ENCODE measurements around the gene PTPRD.

The PTPRD gene

GRCh38 chr9:10237584-10237983, 375.2 kb downstream of the PTPRD start:
- Histone ChIP-seq H3K4me1 (ENCODE audit: control insufficient read depth, insufficient read depth, low read length) (no peaks in the 10 kb centered on the region), H3K9ac (ENCODE audit: low read length) (no peak overlapping the region), H3K36me3 (ENCODE audit: control insufficient read depth, insufficient read depth, low read length, severe bottlenecking) (no peaks in the 10 kb centered on the region), H3K4me3 (ENCODE audit: low read length) (no peak overlapping the region), H3K27me3 (replicated peaks; ENCODE audit: control insufficient read depth, insufficient read depth, low read length) (no peaks in the 10 kb centered on the region), H3K9me3 (ENCODE audit: control insufficient read depth, low read length) (no peaks in the 10 kb centered on the region)
- DNase-seq (ENCODE audit: low read depth), result no peak

- DNase-seq (ENCODE audit: low read depth), result no peak
Observed at GRCh38 chr9:10236161-10236560, 376.6 kb downstream of the PTPRD start.

GRCh38 chr9:10235376-10235775, 377.4 kb downstream of the PTPRD start:
- Histone ChIP-seq H3K4me3 (ENCODE audit: low read length) (no peak overlapping the region), H3K27me3 (replicated peaks; ENCODE audit: control insufficient read depth, insufficient read depth, low read length) (no peaks in the 10 kb centered on the region), H3K9ac (ENCODE audit: low read length) (no peak overlapping the region), H3K36me3 (ENCODE audit: control insufficient read depth, insufficient read depth, low read length, severe bottlenecking) (no peaks in the 10 kb centered on the region), H3K4me1 (ENCODE audit: control insufficient read depth, insufficient read depth, low read length) (no peaks in the 10 kb centered on the region), H3K9me3 (ENCODE audit: control insufficient read depth, low read length) (no peaks in the 10 kb centered on the region)
- no peak for DNase-seq (ENCODE audit: low read depth)

More at GRCh38 chr9:10236161-10236560, 376.6 kb downstream of the PTPRD start:
- no peaks in the 10 kb centered on the region for H3K4me1 ChIP-seq (ENCODE audit: control insufficient read depth, insufficient read depth, low read length)
- H3K4me3 ChIP-seq (ENCODE audit: low read length), result no peak overlapping the region
- H3K27me3 ChIP-seq (replicated peaks; ENCODE audit: control insufficient read depth, insufficient read depth, low read length), result no peaks in the 10 kb centered on the region
- no peak overlapping the region for H3K9ac ChIP-seq (ENCODE audit: low read length)
- H3K36me3 ChIP-seq (ENCODE audit: control insufficient read depth, insufficient read depth, low read length, severe bottlenecking), result no peaks in the 10 kb centered on the region
- H3K9me3 ChIP-seq (ENCODE audit: control insufficient read depth, low read length), result no peaks in the 10 kb centered on the region

- Histone ChIP-seq H3K9ac (ENCODE audit: low read length) (no peak overlapping the region), H3K4me3 (ENCODE audit: low read length) (no peak overlapping the region), H3K9me3 (ENCODE audit: control insufficient read depth, low read length) (no peaks in the 10 kb centered on the region), H3K36me3 (ENCODE audit: control insufficient read depth, insufficient read depth, low read length, severe bottlenecking) (no peaks in the 10 kb centered on the region), H3K27me3 (replicated peaks; ENCODE audit: control insufficient read depth, insufficient read depth, low read length) (no peaks in the 10 kb centered on the region), H3K4me1 (ENCODE audit: control insufficient read depth, insufficient read depth, low read length) (no peaks in the 10 kb centered on the region)
- peak; percentile 30 for DNase-seq (ENCODE audit: low read depth)
Observed at GRCh38 chr9:10232352-10232930, 380.4 kb downstream of the PTPRD start.

GRCh38 chr9:10230512-10230911, 382.3 kb downstream of the PTPRD start:
- Histone ChIP-seq H3K9me3 (ENCODE audit: control insufficient read depth, low read length) (no peaks in the 10 kb centered on the region), H3K4me1 (ENCODE audit: control insufficient read depth, insufficient read depth, low read length) (no peaks in the 10 kb centered on the region), H3K4me3 (ENCODE audit: low read length) (no peak overlapping the region), H3K9ac (ENCODE audit: low read length) (no peak overlapping the region), H3K36me3 (ENCODE audit: control insufficient read depth, insufficient read depth, low read length, severe bottlenecking) (no peaks in the 10 kb centered on the region), H3K27me3 (replicated peaks; ENCODE audit: control insufficient read depth, insufficient read depth, low read length) (no peaks in the 10 kb centered on the region)
- DNase-seq (ENCODE audit: low read depth), result no peak

GRCh38 chr9:10228082-10228481, 384.7 kb downstream of the PTPRD start:
- no peaks in the 10 kb centered on the region for H3K4me1 ChIP-seq (ENCODE audit: control insufficient read depth, insufficient read depth, low read length)
- DNase-seq (ENCODE audit: low read depth), result no peak
- H3K36me3 ChIP-seq (ENCODE audit: control insufficient read depth, insufficient read depth, low read length, severe bottlenecking), result no peaks in the 10 kb centered on the region
- H3K9me3 ChIP-seq (ENCODE audit: control insufficient read depth, low read length), result no peaks in the 10 kb centered on the region
- no peak overlapping the region for H3K4me3 ChIP-seq (ENCODE audit: low read length)
- H3K27me3 ChIP-seq (replicated peaks; ENCODE audit: control insufficient read depth, insufficient read depth, low read length), result no peaks in the 10 kb centered on the region
- H3K9ac ChIP-seq (ENCODE audit: low read length), result no peak overlapping the region

- no peak overlapping the region for H3K9ac ChIP-seq (ENCODE audit: low read length)
- no peak for DNase-seq (ENCODE audit: low read depth)
- H3K36me3 ChIP-seq (ENCODE audit: control insufficient read depth, insufficient read depth, low read length, severe bottlenecking), result no peaks in the 10 kb centered on the region
- H3K9me3 ChIP-seq (ENCODE audit: control insufficient read depth, low read length), result no peaks in the 10 kb centered on the region
- no peaks in the 10 kb centered on the region for H3K27me3 ChIP-seq (replicated peaks; ENCODE audit: control insufficient read depth, insufficient read depth, low read length)
- H3K4me3 ChIP-seq (ENCODE audit: low read length), result no peak overlapping the region
- no peaks in the 10 kb centered on the region for H3K4me1 ChIP-seq (ENCODE audit: control insufficient read depth, insufficient read depth, low read length)
Observed at GRCh38 chr9:10226996-10227395, 385.8 kb downstream of the PTPRD start.

GRCh38 chr9:10212702-10213101, 400.1 kb downstream of the PTPRD start:
- H3K4me1 ChIP-seq (ENCODE audit: control insufficient read depth, insufficient read depth, low read length), result no peaks in the 10 kb centered on the region
- H3K9me3 ChIP-seq (ENCODE audit: control insufficient read depth, low read length), result no peaks in the 10 kb centered on the region
- no peak overlapping the region for H3K9ac ChIP-seq (ENCODE audit: low read length)
- H3K36me3 ChIP-seq (ENCODE audit: control insufficient read depth, insufficient read depth, low read length, severe bottlenecking), result no peaks in the 10 kb centered on the region
- H3K4me3 ChIP-seq (ENCODE audit: low read length), result no peak overlapping the region
- no peaks in the 10 kb centered on the region for H3K27me3 ChIP-seq (replicated peaks; ENCODE audit: control insufficient read depth, insufficient read depth, low read length)
- no peak for DNase-seq (ENCODE audit: low read depth)

GRCh38 chr9:10208691-10209069, 404.1 kb downstream of the PTPRD start:
- Histone ChIP-seq H3K36me3 (ENCODE audit: control insufficient read depth, insufficient read depth, low read length, severe bottlenecking) (no peaks in the 10 kb centered on the region), H3K4me3 (ENCODE audit: low read length) (peak overlapping the region; percentile 78), H3K4me1 (ENCODE audit: control insufficient read depth, insufficient read depth, low read length) (no peaks in the 10 kb centered on the region), H3K9me3 (ENCODE audit: control insufficient read depth, low read length) (no peaks in the 10 kb centered on the region), H3K27me3 (replicated peaks; ENCODE audit: control insufficient read depth, insufficient read depth, low read length) (no peaks in the 10 kb centered on the region), H3K9ac (ENCODE audit: low read length) (peak overlapping the region; percentile 27)
- DNase-seq (ENCODE audit: low read depth), result no peak

- no peaks in the 10 kb centered on the region for H3K9me3 ChIP-seq (ENCODE audit: control insufficient read depth, low read length)
- DNase-seq (ENCODE audit: low read depth), result no peak
- no peak overlapping the region for H3K9ac ChIP-seq (ENCODE audit: low read length)
- H3K4me1 ChIP-seq (ENCODE audit: control insufficient read depth, insufficient read depth, low read length), result no peaks in the 10 kb centered on the region
- no peaks in the 10 kb centered on the region for H3K27me3 ChIP-seq (replicated peaks; ENCODE audit: control insufficient read depth, insufficient read depth, low read length)
- no peak overlapping the region for H3K4me3 ChIP-seq (ENCODE audit: low read length)
- H3K36me3 ChIP-seq (ENCODE audit: control insufficient read depth, insufficient read depth, low read length, severe bottlenecking), result no peaks in the 10 kb centered on the region
Observed at GRCh38 chr9:10204276-10204675, 408.5 kb downstream of the PTPRD start.

GRCh38 chr9:10173561-10173960, 439.2 kb downstream of the PTPRD start:
- no peak for DNase-seq (ENCODE audit: low read depth)
- Histone ChIP-seq H3K4me1 (ENCODE audit: control insufficient read depth, insufficient read depth, low read length) (no peaks in the 10 kb centered on the region), H3K9ac (ENCODE audit: low read length) (no peak overlapping the region)

GRCh38 chr9:10172476-10172875, 440.3 kb downstream of the PTPRD start:
- no peak for DNase-seq (ENCODE audit: low read depth)
- H3K9ac ChIP-seq (ENCODE audit: low read length), result no peak overlapping the region
- H3K4me1 ChIP-seq (ENCODE audit: control insufficient read depth, insufficient read depth, low read length), result no peaks in the 10 kb centered on the region
- no peaks in the 10 kb centered on the region for H3K9me3 ChIP-seq (ENCODE audit: control insufficient read depth, low read length)
- H3K36me3 ChIP-seq (ENCODE audit: control insufficient read depth, insufficient read depth, low read length, severe bottlenecking), result no peaks in the 10 kb centered on the region
- H3K4me3 ChIP-seq (ENCODE audit: low read length), result no peak overlapping the region
- no peaks in the 10 kb centered on the region for H3K27me3 ChIP-seq (replicated peaks; ENCODE audit: control insufficient read depth, insufficient read depth, low read length)

More at GRCh38 chr9:10173561-10173960, 439.2 kb downstream of the PTPRD start:
- no peaks in the 10 kb centered on the region for H3K27me3 ChIP-seq (replicated peaks; ENCODE audit: control insufficient read depth, insufficient read depth, low read length)
- no peak overlapping the region for H3K4me3 ChIP-seq (ENCODE audit: low read length)
- H3K9me3 ChIP-seq (ENCODE audit: control insufficient read depth, low read length), result no peaks in the 10 kb centered on the region
- H3K36me3 ChIP-seq (ENCODE audit: control insufficient read depth, insufficient read depth, low read length, severe bottlenecking), result no peaks in the 10 kb centered on the region
